Liver (tissue), 9 donors: ENCODE results near the gene PDP2. TPM values are rescaled to one million over a fixed set of nuclear protein-coding genes. Genes with fewer than 3 reads are reported as not detected.

Experiments
- DNase-seq: peaks from one replicate; pipeline ENCODE4 v3.0.0-alpha.2; 2017; ENCODE audit warnings: low spot score
- H3K27ac ChIP-seq, 2 donors: one replicate each; pipeline ENCODE4 v1.7.0; 2013; ENCODE audit warnings: inconsistent platforms in 2 of 2, low read length in 2 of 2, control low read depth in 1 of 2, low read depth in 1 of 2, mild to moderate bottlenecking in 1 of 2
- H3K27me3 ChIP-seq, 4 donors: one replicate each; pipeline versions ENCODE4 v1.6.1 to v1.7.0; 2013; ENCODE audit warnings: low read length in 3 of 4, inconsistent platforms in 1 of 4, mild to moderate bottlenecking in 1 of 4, moderate library complexity in 1 of 4; ENCODE audit not compliant: control insufficient read depth in 4 of 4, insufficient read depth in 4 of 4
- H3K36me3 ChIP-seq, 4 donors: one replicate each; pipeline versions ENCODE4 v1.6.1 to v1.7.0; 2013; ENCODE audit warnings: low read length in 3 of 4, mild to moderate bottlenecking in 3 of 4, low read depth in 1 of 4, moderate library complexity in 1 of 4; ENCODE audit not compliant: control insufficient read depth in 4 of 4, insufficient read depth in 3 of 4
- H3K4me1 ChIP-seq, 4 donors: one replicate each; pipeline versions ENCODE4 v1.6.1 to v1.7.0; 2013; ENCODE audit warnings: low read length in 3 of 4, mild to moderate bottlenecking in 3 of 4, moderate library complexity in 1 of 4; ENCODE audit not compliant: control insufficient read depth in 4 of 4, insufficient read depth in 4 of 4
- H3K4me3 ChIP-seq, 3 donors: one replicate each; pipeline versions ENCODE4 v1.6.1 to v1.7.0; 2013; ENCODE audit warnings: low read length in 3 of 3, control low read depth in 1 of 3, low read depth in 1 of 3, mild to moderate bottlenecking in 1 of 3
- H3K9ac ChIP-seq, 2 donors: one replicate each; pipeline ENCODE4 v1.7.0; 2013; ENCODE audit warnings: low read length in 2 of 2, mild to moderate bottlenecking in 2 of 2, moderate library complexity in 2 of 2, control low read depth in 1 of 2, low read depth in 1 of 2
- H3K9me3 ChIP-seq, 4 donors: one replicate each; pipeline versions ENCODE4 v1.6.1 to v1.7.0; 2013; ENCODE audit warnings: low read length in 3 of 4; ENCODE audit not compliant: control insufficient read depth in 4 of 4
- EGR1 ChIP-seq, 2 donors: IDR thresholded peaks; 2 replicates each; pipeline ENCODE4 v1.6.1; 2016 to 2018; ENCODE audit warnings: antibody characterized with exemption in 2 of 2, low read depth in 2 of 2
- FOXA1 ChIP-seq: IDR thresholded peaks from 2 replicates; pipeline ENCODE4 v1.6.1; 2016; ENCODE audit warnings: antibody characterized with exemption
- FOXA2 ChIP-seq: IDR thresholded peaks from 2 replicates; pipeline ENCODE4 v1.6.1; 2016; ENCODE audit warnings: antibody characterized with exemption
- GABPA ChIP-seq, 2 donors: IDR thresholded peaks in 1 of 2; conservative IDR thresholded peaks in 1 of 2; 2 replicates each; pipeline ENCODE4 v1.6.1; 2016; ENCODE audit warnings: antibody characterized with exemption in 2 of 2, mild to moderate bottlenecking in 1 of 2, moderate library complexity in 1 of 2
- HNF4A ChIP-seq, 2 donors: conservative IDR thresholded peaks; 2 replicates each; pipeline ENCODE4 v1.6.1; 2016; ENCODE audit warnings: antibody characterized with exemption in 2 of 2, mild to moderate bottlenecking in 2 of 2
- HNF4G ChIP-seq: IDR thresholded peaks from 2 replicates; pipeline ENCODE4 v1.6.1; 2016; ENCODE audit warnings: antibody characterized with exemption
- JUND ChIP-seq, 2 donors: IDR thresholded peaks; 2 replicates each; pipeline ENCODE4 v1.6.1; 2016; ENCODE audit warnings: antibody characterized with exemption in 2 of 2
- NR2F2 ChIP-seq: IDR thresholded peaks from 2 replicates; pipeline ENCODE4 v1.6.1; 2016; ENCODE audit warnings: antibody characterized with exemption
- RAD21 ChIP-seq, 2 donors: IDR thresholded peaks; 2 replicates each; pipeline ENCODE4 v1.6.1; 2016; ENCODE audit warnings: antibody characterized with exemption in 2 of 2, mild to moderate bottlenecking in 2 of 2
- RXRA ChIP-seq, 2 donors: IDR thresholded peaks; 2 replicates each; pipeline ENCODE4 v1.6.1; 2017 to 2018; ENCODE audit warnings: antibody characterized with exemption in 2 of 2, mild to moderate bottlenecking in 1 of 2
- SP1 ChIP-seq: IDR thresholded peaks from 2 replicates; pipeline ENCODE4 v1.6.1; 2018; ENCODE audit warnings: antibody characterized with exemption, mild to moderate bottlenecking
- TAF1 ChIP-seq: conservative IDR thresholded peaks from 2 replicates; pipeline ENCODE4 v1.6.1; 2016; ENCODE audit warnings: antibody characterized with exemption, mild to moderate bottlenecking
- YY1 ChIP-seq: IDR thresholded peaks from 2 replicates; pipeline ENCODE4 v1.6.1; 2016; ENCODE audit warnings: antibody characterized with exemption, mild to moderate bottlenecking
- WGBS: extraction: QIAGEN DNeasy Blood & Tissue Kit; methylation state at CpG from one replicate; pipeline ENCODE4 v1.1.7; 2013; 5-methylcytosine and 5-hydroxymethylcytosine counted together
- polyA plus RNA-seq, 2 donors: library from polyadenylated mRNA; stranded (reverse) in 1 of 2; unstranded in 1 of 2; fragments of 200-250 nt in 1 of 2; fragments of >200 nt in 1 of 2; fragmentation: Nextera tagmentation in 1 of 2; extraction: Ambion mirVana in 1 of 2; gene quantifications; one replicate each; pipeline versions ENCODE4 v1.2.1 to v1.2.3, GENCODE V29; 2013 to 2015
- total RNA-seq, 2 donors: library from RNA; depleted of rRNA; stranded (reverse); fragments of >200 nt; gene quantifications; one replicate each; pipeline ENCODE4 v1.2.3, GENCODE V29; 2014
- TF ChIP-seq, protein P1 (sequence below): IDR thresholded peaks from 2 replicates; pipeline ENCODE4 v1.6.1; 2016; ENCODE audit warnings: antibody characterized with exemption
- TF ChIP-seq, protein P2 (sequence below): IDR thresholded peaks from 2 replicates; pipeline ENCODE4 v1.6.1; 2016; ENCODE audit warnings: antibody characterized with exemption
- TF ChIP-seq, protein P3 (sequence below): IDR thresholded peaks from 2 replicates; pipeline ENCODE4 v1.6.1; 2016; ENCODE audit warnings: antibody characterized with exemption, mild to moderate bottlenecking
- TF ChIP-seq, protein P4 (sequence below): IDR thresholded peaks from 2 replicates; pipeline ENCODE4 v1.6.1; 2016; ENCODE audit warnings: antibody characterized with exemption
- TF ChIP-seq, protein P5 (sequence below): fragments of 150-350 bp; IDR thresholded peaks from 2 replicates; pipeline ENCODE4 v1.5.1; 2017; ENCODE audit warnings: improper control_type of control experiment, low read depth, low read length; ENCODE audit not compliant: missing input control
- donor health status: healthy.
- donor health status: healthy.
- donor health status: healthy.
- donor health status: healthy.
- donor health status: healthy.

The PDP2 gene
- total and polyA plus RNA-seq, 4 donors: 2.3 to 9.4 (median 6.1) TPM

DNA sequence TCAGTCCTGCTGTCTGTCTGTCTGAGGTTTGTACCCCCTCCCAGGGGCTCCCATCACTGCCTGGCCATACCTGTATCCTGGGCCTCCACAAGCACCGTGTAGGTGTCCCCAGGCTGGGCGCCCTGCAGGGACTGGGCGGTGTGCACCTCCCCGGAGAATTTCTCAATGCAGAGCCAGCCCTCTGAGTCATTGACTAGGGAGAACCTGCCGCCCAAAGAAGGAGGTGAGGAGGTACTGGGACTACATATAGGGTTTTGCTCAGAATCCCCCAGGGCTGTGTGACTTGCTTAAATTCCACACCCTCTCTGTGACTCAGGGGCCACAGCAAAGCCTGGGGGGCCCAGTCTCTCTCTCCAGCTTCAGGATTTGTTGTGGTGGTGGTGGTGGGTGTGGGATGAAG, 30.8 kb downstream of the PDP2 start:
- H3K4me1 ChIP-seq: no peaks in the 10 kb centered on the region
- no peak overlapping the region for H3K9ac ChIP-seq
- no peak overlapping the region for H3K4me3 ChIP-seq
- WGBS: 83% methylated on average over 5 of the region's 5 CpGs
- no peaks in the 10 kb centered on the region for H3K27me3 ChIP-seq
- no peak for DNase-seq
- TF ChIP-seq YY1: no peak
- TF ChIP-seq NR2F2: no peak
- TF ChIP-seq, protein P1, sequence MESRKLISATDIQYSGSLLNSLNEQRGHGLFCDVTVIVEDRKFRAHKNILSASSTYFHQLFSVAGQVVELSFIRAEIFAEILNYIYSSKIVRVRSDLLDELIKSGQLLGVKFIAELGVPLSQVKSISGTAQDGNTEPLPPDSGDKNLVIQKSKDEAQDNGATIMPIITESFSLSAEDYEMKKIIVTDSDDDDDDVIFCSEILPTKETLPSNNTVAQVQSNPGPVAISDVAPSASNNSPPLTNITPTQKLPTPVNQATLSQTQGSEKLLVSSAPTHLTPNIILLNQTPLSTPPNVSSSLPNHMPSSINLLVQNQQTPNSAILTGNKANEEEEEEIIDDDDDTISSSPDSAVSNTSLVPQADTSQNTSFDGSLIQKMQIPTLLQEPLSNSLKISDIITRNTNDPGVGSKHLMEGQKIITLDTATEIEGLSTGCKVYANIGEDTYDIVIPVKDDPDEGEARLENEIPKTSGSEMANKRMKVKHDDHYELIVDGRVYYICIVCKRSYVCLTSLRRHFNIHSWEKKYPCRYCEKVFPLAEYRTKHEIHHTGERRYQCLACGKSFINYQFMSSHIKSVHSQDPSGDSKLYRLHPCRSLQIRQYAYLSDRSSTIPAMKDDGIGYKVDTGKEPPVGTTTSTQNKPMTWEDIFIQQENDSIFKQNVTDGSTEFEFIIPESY: no peak
- TF ChIP-seq, protein P2, sequence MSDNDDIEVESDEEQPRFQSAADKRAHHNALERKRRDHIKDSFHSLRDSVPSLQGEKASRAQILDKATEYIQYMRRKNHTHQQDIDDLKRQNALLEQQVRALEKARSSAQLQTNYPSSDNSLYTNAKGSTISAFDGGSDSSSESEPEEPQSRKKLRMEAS: no peak
- TF ChIP-seq JUND (IDR thresholded peaks at IDR 0.05): no peak
- TF ChIP-seq, protein P3, sequence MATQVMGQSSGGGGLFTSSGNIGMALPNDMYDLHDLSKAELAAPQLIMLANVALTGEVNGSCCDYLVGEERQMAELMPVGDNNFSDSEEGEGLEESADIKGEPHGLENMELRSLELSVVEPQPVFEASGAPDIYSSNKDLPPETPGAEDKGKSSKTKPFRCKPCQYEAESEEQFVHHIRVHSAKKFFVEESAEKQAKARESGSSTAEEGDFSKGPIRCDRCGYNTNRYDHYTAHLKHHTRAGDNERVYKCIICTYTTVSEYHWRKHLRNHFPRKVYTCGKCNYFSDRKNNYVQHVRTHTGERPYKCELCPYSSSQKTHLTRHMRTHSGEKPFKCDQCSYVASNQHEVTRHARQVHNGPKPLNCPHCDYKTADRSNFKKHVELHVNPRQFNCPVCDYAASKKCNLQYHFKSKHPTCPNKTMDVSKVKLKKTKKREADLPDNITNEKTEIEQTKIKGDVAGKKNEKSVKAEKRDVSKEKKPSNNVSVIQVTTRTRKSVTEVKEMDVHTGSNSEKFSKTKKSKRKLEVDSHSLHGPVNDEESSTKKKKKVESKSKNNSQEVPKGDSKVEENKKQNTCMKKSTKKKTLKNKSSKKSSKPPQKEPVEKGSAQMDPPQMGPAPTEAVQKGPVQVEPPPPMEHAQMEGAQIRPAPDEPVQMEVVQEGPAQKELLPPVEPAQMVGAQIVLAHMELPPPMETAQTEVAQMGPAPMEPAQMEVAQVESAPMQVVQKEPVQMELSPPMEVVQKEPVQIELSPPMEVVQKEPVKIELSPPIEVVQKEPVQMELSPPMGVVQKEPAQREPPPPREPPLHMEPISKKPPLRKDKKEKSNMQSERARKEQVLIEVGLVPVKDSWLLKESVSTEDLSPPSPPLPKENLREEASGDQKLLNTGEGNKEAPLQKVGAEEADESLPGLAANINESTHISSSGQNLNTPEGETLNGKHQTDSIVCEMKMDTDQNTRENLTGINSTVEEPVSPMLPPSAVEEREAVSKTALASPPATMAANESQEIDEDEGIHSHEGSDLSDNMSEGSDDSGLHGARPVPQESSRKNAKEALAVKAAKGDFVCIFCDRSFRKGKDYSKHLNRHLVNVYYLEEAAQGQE: no peak
- no peak for TF ChIP-seq FOXA1
- TF ChIP-seq FOXA2: no peak
- TF ChIP-seq RXRA (IDR thresholded peaks at IDR 0.05): no peak
- TF ChIP-seq HNF4G: no peak
- TF ChIP-seq SP1: no peak
- TF ChIP-seq HNF4A (conservative IDR thresholded peaks at IDR 0.05): no peak
- TF ChIP-seq GABPA (IDR thresholded peaks at IDR 0.05 in 1 of 2, conservative IDR thresholded peaks at IDR 0.05 in 1 of 2): no peak
- TF ChIP-seq RAD21 (IDR thresholded peaks at IDR 0.05): no peak
- no peak for TF ChIP-seq TAF1
- TF ChIP-seq, protein P4, sequence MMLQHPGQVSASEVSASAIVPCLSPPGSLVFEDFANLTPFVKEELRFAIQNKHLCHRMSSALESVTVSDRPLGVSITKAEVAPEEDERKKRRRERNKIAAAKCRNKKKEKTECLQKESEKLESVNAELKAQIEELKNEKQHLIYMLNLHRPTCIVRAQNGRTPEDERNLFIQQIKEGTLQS: no peak
- TF ChIP-seq, protein P5, sequence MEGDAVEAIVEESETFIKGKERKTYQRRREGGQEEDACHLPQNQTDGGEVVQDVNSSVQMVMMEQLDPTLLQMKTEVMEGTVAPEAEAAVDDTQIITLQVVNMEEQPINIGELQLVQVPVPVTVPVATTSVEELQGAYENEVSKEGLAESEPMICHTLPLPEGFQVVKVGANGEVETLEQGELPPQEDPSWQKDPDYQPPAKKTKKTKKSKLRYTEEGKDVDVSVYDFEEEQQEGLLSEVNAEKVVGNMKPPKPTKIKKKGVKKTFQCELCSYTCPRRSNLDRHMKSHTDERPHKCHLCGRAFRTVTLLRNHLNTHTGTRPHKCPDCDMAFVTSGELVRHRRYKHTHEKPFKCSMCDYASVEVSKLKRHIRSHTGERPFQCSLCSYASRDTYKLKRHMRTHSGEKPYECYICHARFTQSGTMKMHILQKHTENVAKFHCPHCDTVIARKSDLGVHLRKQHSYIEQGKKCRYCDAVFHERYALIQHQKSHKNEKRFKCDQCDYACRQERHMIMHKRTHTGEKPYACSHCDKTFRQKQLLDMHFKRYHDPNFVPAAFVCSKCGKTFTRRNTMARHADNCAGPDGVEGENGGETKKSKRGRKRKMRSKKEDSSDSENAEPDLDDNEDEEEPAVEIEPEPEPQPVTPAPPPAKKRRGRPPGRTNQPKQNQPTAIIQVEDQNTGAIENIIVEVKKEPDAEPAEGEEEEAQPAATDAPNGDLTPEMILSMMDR: no peak
- no peak for TF ChIP-seq EGR1 (IDR thresholded peaks at IDR 0.05; ENCODE audit: low read depth in 2 of 2)
- no peak overlapping the region for H3K27ac ChIP-seq
- H3K36me3 ChIP-seq: no peaks in the 10 kb centered on the region
- no peaks in the 10 kb centered on the region for H3K9me3 ChIP-seq
